Measurements from ENCODE around the gene EPO.

Gene EPO

GRCh38 chr7:100720279-100720670 is at the start of gene EPO:
Gene EPO (plus strand): TSS chr7:100720468. CDS start chr7:100720981, 513 bp downstream.
- DNase-seq (ENCODE audit: low spot score), result no peak

- no peak for DNase-seq (ENCODE audit: low spot score)
These were observed 48.6 kb upstream of the EPO start for GRCh38 chr7:100671353-100672327.

GRCh38 chr7:100673302-100673941 is 46.8 kb upstream of the EPO start, which contains the start of gene GNB2:
Gene GNB2 (plus strand): TSS chr7:100673740. CDS start chr7:100676266, 2,526 bp downstream.
- peak; percentile 100 for DNase-seq (ENCODE audit: low spot score)

- no peak for DNase-seq (ENCODE audit: low spot score)
These were observed 46.3 kb upstream of the EPO start for GRCh38 chr7:100673942-100674410.

- DNase-seq (ENCODE audit: low spot score), result peak; percentile 26
These were observed 45.7 kb upstream of the EPO start for GRCh38 chr7:100674411-100675104.

GRCh38 chr7:100675105-100675451 is 45.2 kb upstream of the EPO start:
- DNase-seq (ENCODE audit: low spot score), result peak; percentile 16

- no peak for DNase-seq (ENCODE audit: low spot score)
These were observed 44.5 kb upstream of the EPO start for GRCh38 chr7:100675581-100676350.

- DNase-seq (ENCODE audit: low spot score), result no peak
These were observed 43.6 kb upstream of the EPO start for GRCh38 chr7:100676501-100677306.

GRCh38 chr7:100677308-100678267 is 42.7 kb upstream of the EPO start:
- DNase-seq (ENCODE audit: low spot score), result no peak

GRCh38 chr7:100678291-100678984 is 41.8 kb upstream of the EPO start:
- no peak for DNase-seq (ENCODE audit: low spot score)

GRCh38 chr7:100679129-100679926 is 40.9 kb upstream of the EPO start:
- DNase-seq (ENCODE audit: low spot score), result no peak

GRCh38 chr7:100679927-100680575 is 40.2 kb upstream of the EPO start:
- DNase-seq (ENCODE audit: low spot score), result no peak

- no peak for DNase-seq (ENCODE audit: low spot score)
These were observed 39.5 kb upstream of the EPO start for GRCh38 chr7:100680576-100681271.

- DNase-seq (ENCODE audit: low spot score), result no peak
These were observed 38.6 kb upstream of the EPO start for GRCh38 chr7:100681491-100682227.

GRCh38 chr7:100682228-100682741 is 38.0 kb upstream of the EPO start:
- no peak for DNase-seq (ENCODE audit: low spot score)
